ENCODE measurements around the gene SLC9A2.

Gene SLC9A2

GRCh38 chr2:102618452-102619413 lies 620 bp upstream of the SLC9A2 start:
- peak; percentile 32 for DNase-seq

DNA sequence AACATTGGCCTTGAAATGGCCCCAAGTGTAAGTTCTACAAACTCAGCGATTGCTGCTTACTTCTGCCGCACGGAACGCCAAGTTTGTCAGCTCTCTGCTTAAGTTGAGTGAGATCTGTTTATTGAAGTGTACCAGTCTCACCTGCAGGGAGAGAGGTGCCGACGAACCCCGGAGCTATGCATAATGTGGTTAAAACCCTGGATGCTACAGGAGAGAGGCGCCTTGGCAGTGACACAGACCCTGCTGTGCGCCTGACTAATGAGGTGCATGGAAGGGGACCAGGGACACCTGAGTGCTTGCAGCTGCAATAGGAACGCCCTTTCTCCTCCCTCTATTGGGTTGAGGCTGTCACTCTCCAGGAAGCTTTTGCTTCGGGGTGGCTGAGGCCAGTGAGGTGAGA lies 979 bp downstream of the SLC9A2 start:
- DNase-seq: no peak

DNA sequence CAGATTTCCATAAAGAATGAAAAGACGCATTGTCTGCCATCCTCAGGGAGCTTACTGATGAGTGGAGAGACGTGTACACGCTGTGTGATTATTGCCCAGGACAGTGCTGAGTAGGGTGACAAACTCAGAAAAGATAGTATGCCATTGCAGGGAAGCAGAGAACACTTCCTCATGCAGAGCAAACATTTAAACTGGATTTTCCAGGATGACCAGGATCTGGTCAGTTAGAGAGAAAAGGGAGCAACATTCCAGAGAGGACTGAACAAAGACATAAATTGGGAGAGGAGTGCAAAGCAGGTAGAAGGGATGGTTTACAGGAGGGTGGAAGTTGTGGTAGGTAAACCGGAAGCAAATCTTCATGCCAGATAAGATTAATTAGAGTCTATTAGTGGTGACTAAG lies 2.3 kb downstream of the SLC9A2 start:
- no peak for DNase-seq

DNA sequence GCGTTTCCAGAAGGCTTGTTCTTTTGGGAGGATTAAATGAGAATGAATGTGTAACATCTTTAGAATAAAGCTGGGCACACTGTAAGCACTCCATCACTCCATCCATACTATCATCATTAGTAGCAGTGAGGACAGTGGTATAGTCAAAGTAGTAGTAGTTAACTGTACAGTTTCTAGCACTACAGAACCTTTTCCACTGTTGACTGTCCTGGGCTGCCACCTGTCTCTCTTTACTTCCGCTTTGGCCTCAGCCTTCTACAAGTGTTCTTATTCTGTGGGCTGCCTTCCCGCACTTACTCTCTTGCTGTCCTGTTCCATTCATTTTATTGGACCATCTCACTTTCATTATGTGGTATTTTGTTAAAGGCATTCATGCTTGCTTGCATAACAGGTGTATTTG lies 3.3 kb downstream of the SLC9A2 start:
- no peak for DNase-seq

DNA sequence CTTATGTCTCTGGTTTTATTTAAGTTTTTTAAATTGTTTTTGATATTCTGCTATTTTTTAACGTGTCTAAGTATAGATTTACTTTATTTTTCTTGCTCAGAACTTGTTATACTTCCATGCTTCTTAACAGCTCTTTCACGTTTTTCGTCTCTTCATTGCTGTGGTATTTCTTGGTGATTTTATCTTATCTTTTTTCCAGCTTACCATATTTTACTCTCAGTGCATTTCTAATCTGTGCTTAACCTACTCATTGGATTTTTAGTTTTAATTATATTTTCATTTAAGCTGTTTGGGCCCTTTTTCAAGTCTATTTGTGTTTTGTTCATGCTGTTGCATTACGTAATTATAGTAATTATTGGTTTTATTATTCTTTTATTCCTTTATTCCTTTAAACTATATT lies 11.1 kb downstream of the SLC9A2 start:
- no peak for DNase-seq

DNA sequence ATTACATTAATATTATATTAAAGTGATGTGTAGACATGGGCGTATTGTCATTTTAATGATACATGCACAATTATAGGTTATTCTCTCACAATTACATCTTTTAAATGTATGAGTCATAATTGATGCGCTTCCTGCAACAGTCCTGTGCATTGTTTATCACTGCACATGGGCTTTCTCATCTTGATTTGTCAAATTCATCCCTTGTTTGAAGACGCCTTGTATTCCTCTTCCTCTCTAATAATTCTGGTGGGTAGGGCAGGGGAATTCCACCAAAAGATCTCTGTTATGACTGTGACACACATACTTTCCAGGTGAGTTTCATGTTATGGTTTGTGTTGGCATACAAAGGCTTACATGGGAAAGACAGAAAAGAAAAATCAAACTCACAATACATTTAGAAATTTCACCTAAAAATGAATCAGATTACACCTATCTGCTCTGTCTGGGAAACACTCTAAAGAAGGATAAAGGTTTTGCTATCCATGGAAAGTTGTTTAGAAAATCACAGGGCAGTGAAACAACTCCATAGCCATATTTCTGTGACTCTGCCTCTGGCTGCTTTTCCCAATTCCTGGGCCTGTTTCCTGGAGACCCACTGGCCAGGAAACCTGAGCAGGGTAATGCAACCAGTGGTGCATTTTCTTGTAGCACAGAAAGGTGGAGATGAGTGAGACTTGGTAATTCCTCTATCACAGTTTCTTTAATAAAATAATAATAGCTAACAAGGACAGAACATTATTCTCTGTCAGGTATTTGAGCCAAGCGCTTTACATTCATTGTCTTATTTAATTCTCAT lies 13.2 kb downstream of the SLC9A2 start:
- DNase-seq: no peak

DNA sequence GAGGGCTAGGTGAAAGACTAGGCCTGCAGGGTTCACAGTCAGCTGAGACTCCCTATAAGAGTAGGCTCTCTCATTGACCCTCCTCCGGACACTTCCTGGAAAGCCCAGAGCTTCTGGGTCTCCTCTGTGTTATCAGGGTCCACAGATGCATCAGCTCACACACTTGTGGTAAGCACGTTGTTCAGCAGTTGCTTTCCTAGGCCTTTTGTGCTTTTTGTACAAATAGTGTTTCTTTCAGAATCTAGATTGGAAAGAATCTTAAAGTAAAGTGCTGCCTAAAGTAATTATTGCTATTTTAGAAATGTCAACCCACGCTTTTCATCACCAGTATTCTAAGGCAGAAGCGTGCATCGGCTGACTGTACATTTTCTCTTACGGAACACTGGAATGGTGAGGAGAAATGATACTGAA lies 15.5 kb downstream of the SLC9A2 start:
- peak; percentile 88 for DNase-seq

GRCh38 chr2:102635317-102635716 lies 16.0 kb downstream of the SLC9A2 start:
- DNase-seq: peak; percentile 30

DNA sequence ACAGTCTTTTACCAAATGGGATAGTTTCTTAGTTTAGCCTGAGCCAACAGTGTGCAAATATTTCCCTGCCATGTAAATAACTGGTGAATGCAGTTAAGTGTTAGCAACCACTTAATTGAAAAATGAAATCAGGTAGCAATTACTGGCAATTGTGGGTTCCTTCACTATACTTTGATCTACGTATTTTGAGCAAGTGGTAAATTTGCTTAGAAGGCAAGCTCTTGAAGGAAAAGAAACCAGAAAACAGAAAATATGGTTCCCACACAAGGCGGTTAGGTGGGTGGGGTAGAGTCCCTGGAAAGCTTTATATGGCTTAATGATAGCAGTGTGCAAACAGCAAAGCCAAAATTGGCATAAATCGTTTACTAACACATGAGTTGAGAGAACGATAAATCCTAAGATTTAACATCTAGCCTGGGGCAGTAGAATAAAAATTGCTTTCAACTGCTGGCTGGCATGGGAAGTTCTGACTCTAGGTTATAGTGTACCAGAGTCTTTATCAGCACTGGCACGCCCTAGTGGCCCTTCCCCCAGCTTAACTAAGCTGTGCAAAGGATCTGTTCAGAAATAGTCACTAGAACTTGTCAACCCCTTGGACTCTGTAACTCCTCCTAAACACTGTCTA lies 17.0 kb downstream of the SLC9A2 start:
- DNase-seq: peak; percentile 82

- no peak for DNase-seq
Observed at GRCh38 chr2:102637358-102637757, 18.0 kb downstream of the SLC9A2 start.

GRCh38 chr2:102639429-102639828 lies 20.1 kb downstream of the SLC9A2 start:
- DNase-seq: no peak

DNA sequence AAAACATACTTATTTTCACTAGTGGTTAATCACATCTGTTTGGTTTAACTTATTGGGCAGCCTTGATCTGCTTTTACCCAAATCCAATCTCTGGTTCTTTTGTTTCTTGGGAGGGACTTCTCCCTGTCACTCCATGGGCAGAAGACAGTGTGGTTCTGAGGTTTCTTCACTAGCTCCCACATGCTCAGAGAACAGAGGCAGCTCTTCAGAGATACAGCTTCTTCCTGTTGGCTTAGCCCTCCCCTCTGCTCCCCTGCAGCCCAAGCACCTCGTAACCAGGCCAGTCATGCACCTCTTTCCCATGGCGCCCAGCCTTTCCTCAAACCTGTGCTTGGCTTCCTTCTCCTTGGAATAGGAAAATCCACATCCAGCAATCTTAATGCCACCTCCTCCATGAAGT lies 32.8 kb downstream of the SLC9A2 start:
- no peak for DNase-seq

GRCh38 chr2:102657770-102658169 lies 38.4 kb downstream of the SLC9A2 start:
- no peak for DNase-seq

- DNase-seq: peak; percentile 93
Observed at GRCh38 chr2:102660070-102660469, 40.7 kb downstream of the SLC9A2 start.

DNA sequence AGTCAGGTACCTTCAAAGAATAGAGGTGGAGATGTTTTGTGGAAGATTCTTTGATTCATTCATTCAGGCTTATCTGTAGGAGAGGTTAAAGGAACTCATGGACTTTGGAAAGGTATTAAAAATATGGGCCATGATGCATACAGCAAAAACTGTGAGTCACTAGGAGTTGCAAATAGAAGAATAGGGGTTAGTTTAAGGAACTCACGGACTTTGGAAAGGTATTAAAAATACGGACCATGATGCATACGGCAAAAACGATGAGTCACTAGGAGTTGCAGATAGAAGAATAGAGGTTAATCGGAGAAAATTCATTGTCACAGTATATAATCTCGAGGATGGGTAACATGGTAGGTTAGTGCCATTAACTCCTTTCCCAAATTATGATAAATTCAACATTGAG lies 41.2 kb downstream of the SLC9A2 start:
- DNase-seq: no peak

GRCh38 chr2:102661846-102662245 lies 42.5 kb downstream of the SLC9A2 start:
- DNase-seq: no peak

DNA sequence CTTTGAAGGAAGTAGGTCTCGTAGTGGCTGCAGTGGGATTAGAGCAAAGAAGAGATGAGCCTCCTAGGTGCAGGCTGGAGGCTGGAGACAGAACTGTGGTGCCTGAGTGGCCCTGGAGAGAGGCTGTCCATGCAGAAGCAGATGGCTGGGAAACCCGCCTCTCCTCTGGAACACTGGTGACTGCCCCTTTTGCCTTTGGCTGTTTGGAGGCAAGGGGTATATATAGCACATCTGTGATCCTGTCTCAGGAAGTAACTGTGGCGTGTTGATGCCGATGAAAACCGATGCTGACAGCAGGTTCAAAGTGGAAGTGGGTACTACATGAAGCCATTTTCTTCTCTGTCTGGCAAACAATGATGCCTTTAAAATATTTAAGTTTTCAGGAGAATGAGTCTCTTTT lies 43.5 kb downstream of the SLC9A2 start:
- DNase-seq: no peak

- no peak for DNase-seq
Observed at GRCh38 chr2:102663381-102663780, 44.0 kb downstream of the SLC9A2 start.

- DNase-seq: peak; percentile 52
Observed at GRCh38 chr2:102664471-102664909, 45.1 kb downstream of the SLC9A2 start.

- DNase-seq: no peak
Observed at GRCh38 chr2:102667072-102667471, 47.7 kb downstream of the SLC9A2 start.

GRCh38 chr2:102668171-102668570 lies 48.8 kb downstream of the SLC9A2 start:
- DNase-seq: no peak

- no peak for DNase-seq
Observed at GRCh38 chr2:102669401-102669800, 50.0 kb downstream of the SLC9A2 start.

GRCh38 chr2:102672107-102672776 lies 52.9 kb downstream of the SLC9A2 start:
- DNase-seq: peak; percentile 25
